Measurements from ENCODE around the gene TMEM132A. TPM values are rescaled to one million over a fixed set of nuclear protein-coding genes. Genes with fewer than 3 reads are reported as not detected.

Gene TMEM132A
- total RNA-seq, 1 experiment from 2014 or later = 114 TPM

GRCh38 chr11:60879104-60879503 lies 45.2 kb upstream of the TMEM132A start (continued):
- no peak for TF ChIP-seq ARID4B (CRISPR knock-in tag; IDR thresholded peaks at IDR 0.05; ENCODE audit: borderline replicate concordance)
- TF ChIP-seq GTF2I (CRISPR knock-in tag; conservative IDR thresholded peaks at IDR 0.05) = no peak

- H3K4me1 Mint-ChIP-seq = no peaks in the 10 kb centered on the region
- ChIA-PET CTCF (interaction anchor here (1.0 kb wide), 1 partner anchor 19 kb away, joined by 3 read pairs; no protein-coding TSS in a partner anchor), POLR2A (no interaction called here)
- H3K27me3 Mint-ChIP-seq (ENCODE audit: low read depth) = no peaks in the 10 kb centered on the region
- DNase-seq (ENCODE audit: low spot score) (no peak), ATAC-seq (no peak)
- H3K4me3 Mint-ChIP-seq = no peak overlapping the region
- no peak for TF ChIP-seq ZNF416 (CRISPR knock-in tag; IDR thresholded peaks at IDR 0.05)
- no peak for TF ChIP-seq GRHL2 (CRISPR knock-in tag; IDR thresholded peaks at IDR 0.05; ENCODE audit: insufficient replicate concordance, severe bottlenecking)
- no peak for TF ChIP-seq TCF7 (CRISPR knock-in tag; IDR thresholded peaks at IDR 0.05; ENCODE audit: low read depth)
- no peak for TF ChIP-seq ERG (CRISPR knock-in tag; IDR thresholded peaks at IDR 0.05)
- TF ChIP-seq TEAD1 (CRISPR knock-in tag; IDR thresholded peaks at IDR 0.05) = no peak
- no peak for TF ChIP-seq PRDM15 (CRISPR knock-in tag; IDR thresholded peaks at IDR 0.05)
- H3K36me3 Mint-ChIP-seq = no peaks in the 10 kb centered on the region
- no peaks in the 10 kb centered on the region for H3K9me3 Mint-ChIP-seq
- no peak overlapping the region for H3K27ac Mint-ChIP-seq
Observed at GRCh38 chr11:60879971-60880588, 44.2 kb upstream of the TMEM132A start.

- DNase-seq (ENCODE audit: low spot score) (no peak), ATAC-seq (no peak)
- Mint-ChIP-seq H3K27me3 (ENCODE audit: low read depth) (no peaks in the 10 kb centered on the region), H3K4me3 (no peak overlapping the region), H3K9me3 (no peaks in the 10 kb centered on the region), H3K4me1 (no peaks in the 10 kb centered on the region), H3K27ac (no peak overlapping the region), H3K36me3 (no peaks in the 10 kb centered on the region)
- ChIA-PET CTCF (interaction anchor here (1.0 kb wide), 1 partner anchor 19 kb away, joined by 3 read pairs; no protein-coding TSS in a partner anchor), POLR2A (no interaction called here)
- no peak for TF ChIP-seq CDX4 (CRISPR knock-in tag; IDR thresholded peaks at IDR 0.05; ENCODE audit: borderline replicate concordance)
- TF ChIP-seq ATF6 (CRISPR knock-in tag; IDR thresholded peaks at IDR 0.05) = no peak
- TF ChIP-seq ZNF121 (CRISPR knock-in tag; IDR thresholded peaks at IDR 0.05) = no peak
- no peak for TF ChIP-seq NFYB (CRISPR knock-in tag; conservative IDR thresholded peaks at IDR 0.05; ENCODE audit: low read depth)
- peak; percentile 86 for TF ChIP-seq GABPB1 (CRISPR knock-in tag; IDR thresholded peaks at IDR 0.05)
- TF ChIP-seq ZMAT4 (CRISPR knock-in tag; IDR thresholded peaks at IDR 0.05) = no peak
- no peak for TF ChIP-seq E2F5 (CRISPR knock-in tag; IDR thresholded peaks at IDR 0.05)
Observed at GRCh38 chr11:60880643-60881282, 43.5 kb upstream of the TMEM132A start.
